K562 (cell line): Measurements from ENCODE around the gene AGAP3. TPM values are rescaled to one million over a fixed set of nuclear protein-coding genes. Genes with fewer than 3 reads are reported as not detected.

Experiments used
- ATF7 ChIP-seq: fragments of 450-650 bp; IDR thresholded peaks from 2 replicates; pipeline ENCODE4 v1.7.1; 2014; ENCODE audit warnings: mild to moderate bottlenecking, moderate library complexity
- ETS2 ChIP-seq: IDR thresholded peaks from 2 replicates; pipeline ENCODE4 v1.6.1; 2016; ENCODE audit warnings: borderline replicate concordance, missing genetic modification characterization, mild to moderate bottlenecking, moderate library complexity, missing compliant biosample characterization; ENCODE audit not compliant: poor library complexity, severe bottlenecking
- GATA2 ChIP-seq: sonication (generic); formaldehyde crosslinking; IDR thresholded peaks from 2 replicates; pipeline ENCODE4 v1.4.0; 2020; ENCODE audit warnings: mild to moderate bottlenecking, missing genetic modification reagents
- HDAC1 ChIP-seq, 2 experiments: fragments of 450-650 bp; IDR thresholded peaks; 2 replicates each; pipeline ENCODE4 v1.6.1; 2016 to 2017; ENCODE audit warnings: inconsistent platforms in 1 of 2, mild to moderate bottlenecking in 1 of 2, moderate library complexity in 1 of 2
- HDAC6 ChIP-seq: IDR thresholded peaks from 2 replicates; pipeline ENCODE4 v1.6.1; 2012; ENCODE audit warnings: low read depth, mild to moderate bottlenecking, control low read depth, inconsistent platforms, low read length, moderate library complexity
- HDAC8 ChIP-seq: fragments of 450-650 bp; IDR thresholded peaks from 2 replicates; pipeline ENCODE4 v1.6.1; 2016; ENCODE audit warnings: mild to moderate bottlenecking, missing genetic modification characterization, moderate library complexity, missing compliant biosample characterization
- HLTF ChIP-seq: fragments of 450-650 bp; IDR thresholded peaks from 2 replicates; pipeline ENCODE4 v1.6.1; 2016
- HMGN3 ChIP-seq: IDR thresholded peaks from 2 replicates; pipeline ENCODE4 v1.6.1; 2011; ENCODE audit warnings: borderline replicate concordance, low read depth, mild to moderate bottlenecking, mixed read lengths, low read length; ENCODE audit not compliant: insufficient read length; ENCODE audit errors: extremely low read depth
- KAT7 ChIP-seq: sonication (generic); formaldehyde crosslinking; IDR thresholded peaks from 2 replicates; pipeline ENCODE4 v1.8.0; 2022; ENCODE audit warnings: missing genetic modification reagents, mild to moderate bottlenecking, borderline replicate concordance
- MAFK ChIP-seq: IDR thresholded peaks from 2 replicates; pipeline ENCODE4 v1.6.1; 2011; ENCODE audit warnings: low read length, improper control_type of control experiment
- MCM2 ChIP-seq: fragments of 450-650 bp; IDR thresholded peaks from 2 replicates; pipeline ENCODE4 v1.6.1; 2017; ENCODE audit warnings: low read depth, mild to moderate bottlenecking
- NR3C1 ChIP-seq: sonication (generic); formaldehyde crosslinking; IDR thresholded peaks from 2 replicates; pipeline ENCODE4 v1.8.1; 2022; ENCODE audit warnings: missing genetic modification reagents
- POLR3G ChIP-seq: IDR thresholded peaks from 2 replicates; pipeline ENCODE4 v1.6.1; 2011; ENCODE audit not compliant: insufficient read length, insufficient replicate concordance; ENCODE audit errors: extremely low read depth
- TGIF2 ChIP-seq: sonication (generic); formaldehyde crosslinking; IDR thresholded peaks from 2 replicates; pipeline ENCODE4 v1.8.1; 2022; ENCODE audit warnings: mild to moderate bottlenecking, missing genetic modification reagents, moderate library complexity
- VEZF1 ChIP-seq: fragments of 200-800 bp; sonication (Bioruptor generic); IDR thresholded peaks from 2 replicates; pipeline ENCODE4 v1.6.1; 2017; ENCODE audit warnings: missing genetic modification characterization, missing compliant biosample characterization
- ZBTB9 ChIP-seq: fragments of 450-650 bp; formaldehyde crosslinking; IDR thresholded peaks from 2 replicates; pipeline ENCODE4 v1.4.0; 2020; ENCODE audit warnings: mild to moderate bottlenecking, moderate library complexity
- ZFP1 ChIP-seq: fragments of 450-650 bp; formaldehyde crosslinking; IDR thresholded peaks from 2 replicates; pipeline ENCODE4 v1.4.0; 2020; ENCODE audit warnings: mild to moderate bottlenecking, mixed read lengths
- ZNF354B ChIP-seq: fragments of 250-450 bp; sonication (Bioruptor Pico); IDR thresholded peaks from 2 replicates; pipeline ENCODE4 v1.4.0; 2020
- ZNF766 ChIP-seq: fragments of 200-800 bp; sonication (Bioruptor generic); conservative IDR thresholded peaks from 2 replicates; pipeline ENCODE4 v1.6.1; 2016; ENCODE audit warnings: missing genetic modification characterization, missing compliant biosample characterization
- polyA plus RNA-seq, 8 experiments: library from polyadenylated mRNA; depleted of rRNA in 4 of 8; stranded (reverse) in 5 of 8; unstranded in 3 of 8; fragments of >200 nt; fragmentation: Nextera tagmentation in 2 of 8; fragmentation: Illumina TruSeq in 1 of 8; extraction: Ambion mirVana in 2 of 8; extraction: Trizol in 1 of 8; gene quantifications; 2 replicates each; pipeline versions ENCODE4 v1.2.1 to v1.2.3, GENCODE V29; 2011 to 2014; ENCODE audit warnings: inconsistent platforms in 1 of 8, missing spikeins in 1 of 8
- total RNA-seq, 7 experiments: library from RNA; depleted of rRNA in 6 of 7; stranded (reverse); fragments of >200 nt in 6 of 7; fragmentation: Illumina TruSeq in 2 of 7; extraction: Trizol in 2 of 7; gene quantifications; 2 replicates each; pipeline versions ENCODE4 v1.2.1 to v1.2.3, GENCODE V29; 2011 to 2021; ENCODE audit warnings: low replicate concordance in 1 of 7
- TF ChIP-seq, protein P1 (sequence below): conservative IDR thresholded peaks from 2 replicates; pipeline ENCODE4 v1.6.1; 2011; ENCODE audit warnings: low read depth, mild to moderate bottlenecking, low read length; ENCODE audit not compliant: control insufficient read depth
- TF ChIP-seq, protein P2 (sequence below): fragments of 450-650 bp; IDR thresholded peaks from 2 replicates; pipeline ENCODE4 v1.6.1; 2018; ENCODE audit not compliant: partially characterized antibody

The AGAP3 gene
- total and polyA plus RNA-seq, 9 of the 15 experiments (the other 6 are each of a cell fraction or from before 2014, with no cell fraction given), result 3.4 to 208 (median 62.2) TPM

DNA sequence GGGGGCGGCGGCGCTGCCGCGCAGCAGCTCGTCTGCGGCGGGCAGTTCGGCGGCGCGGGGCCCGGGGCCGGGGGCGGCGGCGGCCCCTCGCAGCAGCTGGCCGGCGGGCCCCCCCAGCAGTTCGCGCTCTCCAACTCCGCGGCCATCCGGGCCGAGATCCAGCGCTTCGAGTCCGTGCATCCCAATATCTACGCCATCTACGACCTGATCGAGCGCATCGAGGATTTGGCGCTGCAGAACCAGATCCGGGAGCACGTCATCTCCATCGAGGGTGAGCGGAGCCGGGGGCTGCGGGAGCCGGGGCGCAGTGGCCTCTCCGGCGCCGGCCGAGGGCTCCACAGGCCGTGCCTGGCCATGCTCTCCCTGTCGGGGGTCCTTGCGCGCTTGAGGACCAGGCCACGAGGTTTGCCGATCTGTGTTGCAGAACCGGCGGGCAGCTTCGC lies 548 bp downstream of the AGAP3 start (continued):
- TF ChIP-seq HMGN3 (no peak), VEZF1 (CRISPR knock-in tag) (no peak), POLR3G (no peak), HDAC6 (no peak), HDAC1 (IDR thresholded peaks at IDR 0.05) (peak in 1 of 2 experiments; percentile 79; a peak in 2 of 4 replicates), HLTF (0 out of 2 replicates have a peak, but pooled peaks have one; percentile 28), HDAC8 (tag) (no peak), NR3C1 (CRISPR knock-in tag) (0 out of 2 replicates have a peak, but pooled peaks have one; percentile 26), MCM2 (no peak), MAFK (no peak), ZNF766 (CRISPR knock-in tag) (no peak), ZBTB9 (CRISPR knock-in tag) (no peak), ATF7 (no peak; the same call in 1 of the 2 replicates), GATA2 (CRISPR knock-in tag) (peak; percentile 47; the same call in 1 of the 2 replicates), TGIF2 (CRISPR knock-in tag) (no peak), ETS2 (tag) (no peak), KAT7 (CRISPR knock-in tag) (0 out of 2 replicates have a peak, but pooled peaks have one; percentile 42), ZNF354B (CRISPR knock-in tag) (no peak), ZFP1 (no peak)
- TF ChIP-seq, protein P1, sequence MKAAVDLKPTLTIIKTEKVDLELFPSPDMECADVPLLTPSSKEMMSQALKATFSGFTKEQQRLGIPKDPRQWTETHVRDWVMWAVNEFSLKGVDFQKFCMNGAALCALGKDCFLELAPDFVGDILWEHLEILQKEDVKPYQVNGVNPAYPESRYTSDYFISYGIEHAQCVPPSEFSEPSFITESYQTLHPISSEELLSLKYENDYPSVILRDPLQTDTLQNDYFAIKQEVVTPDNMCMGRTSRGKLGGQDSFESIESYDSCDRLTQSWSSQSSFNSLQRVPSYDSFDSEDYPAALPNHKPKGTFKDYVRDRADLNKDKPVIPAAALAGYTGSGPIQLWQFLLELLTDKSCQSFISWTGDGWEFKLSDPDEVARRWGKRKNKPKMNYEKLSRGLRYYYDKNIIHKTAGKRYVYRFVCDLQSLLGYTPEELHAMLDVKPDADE, result no peak; the same call in 1 of the 2 replicates
- TF ChIP-seq, protein P2, sequence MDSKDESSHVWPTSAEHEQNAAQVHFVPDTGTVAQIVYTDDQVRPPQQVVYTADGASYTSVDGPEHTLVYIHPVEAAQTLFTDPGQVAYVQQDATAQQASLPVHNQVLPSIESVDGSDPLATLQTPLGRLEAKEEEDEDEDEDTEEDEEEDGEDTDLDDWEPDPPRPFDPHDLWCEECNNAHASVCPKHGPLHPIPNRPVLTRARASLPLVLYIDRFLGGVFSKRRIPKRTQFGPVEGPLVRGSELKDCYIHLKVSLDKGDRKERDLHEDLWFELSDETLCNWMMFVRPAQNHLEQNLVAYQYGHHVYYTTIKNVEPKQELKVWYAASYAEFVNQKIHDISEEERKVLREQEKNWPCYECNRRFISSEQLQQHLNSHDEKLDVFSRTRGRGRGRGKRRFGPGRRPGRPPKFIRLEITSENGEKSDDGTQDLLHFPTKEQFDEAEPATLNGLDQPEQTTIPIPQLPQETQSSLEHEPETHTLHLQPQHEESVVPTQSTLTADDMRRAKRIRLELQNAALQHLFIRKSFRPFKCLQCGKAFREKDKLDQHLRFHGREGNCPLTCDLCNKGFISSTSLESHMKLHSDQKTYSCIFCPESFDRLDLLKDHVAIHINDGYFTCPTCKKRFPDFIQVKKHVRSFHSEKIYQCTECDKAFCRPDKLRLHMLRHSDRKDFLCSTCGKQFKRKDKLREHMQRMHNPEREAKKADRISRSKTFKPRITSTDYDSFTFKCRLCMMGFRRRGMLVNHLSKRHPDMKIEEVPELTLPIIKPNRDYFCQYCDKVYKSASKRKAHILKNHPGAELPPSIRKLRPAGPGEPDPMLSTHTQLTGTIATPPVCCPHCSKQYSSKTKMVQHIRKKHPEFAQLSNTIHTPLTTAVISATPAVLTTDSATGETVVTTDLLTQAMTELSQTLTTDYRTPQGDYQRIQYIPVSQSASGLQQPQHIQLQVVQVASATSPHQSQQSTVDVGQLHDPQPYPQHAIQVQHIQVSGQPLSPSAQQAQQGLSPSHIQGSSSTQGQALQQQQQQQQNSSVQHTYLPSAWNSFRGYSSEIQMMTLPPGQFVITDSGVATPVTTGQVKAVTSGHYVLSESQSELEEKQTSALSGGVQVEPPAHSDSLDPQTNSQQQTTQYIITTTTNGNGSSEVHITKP, result no peak
